A549 (cell line): ENCODE data around the gene MAP3K14.
A peak's percentile ranks its signal among the peaks of the same experiment; 100 is the strongest.

ENCODE experiments used
- BHLHE40 ChIP-seq: IDR thresholded peaks from 2 replicates; pipeline ENCODE4 v1.6.1; 2012; ENCODE audit warnings: low read depth, low read length, inconsistent platforms
- CTCF ChIP-seq: fragments of >200 bp; sonication (Bioruptor Twin); formaldehyde crosslinking; IDR thresholded peaks from 3 replicates; pipeline ENCODE4 v1.5.1; 2016
- FOXS1 ChIP-seq: fragments of 250-450 bp; sonication (Bioruptor Pico); IDR thresholded peaks from 2 replicates; pipeline ENCODE4 v1.5.0; 2020; ENCODE audit warnings: mild to moderate bottlenecking, moderate library complexity
- HOXB5 ChIP-seq: fragments of 250-450 bp; sonication (Bioruptor Pico); IDR thresholded peaks from 2 replicates; pipeline ENCODE4 v1.5.0; 2020; ENCODE audit warnings: mild to moderate bottlenecking, moderate library complexity
- JUN ChIP-seq, 2 experiments: fragments of >200 bp; sonication (Bioruptor Twin); formaldehyde crosslinking; IDR thresholded peaks; 2 replicates in 1 of 2; 3 replicates in 1 of 2; pipeline ENCODE4 v1.6.1; 2016 to 2017
- KDM5A ChIP-seq: fragments of 200-600 bp; sonication (generic); IDR thresholded peaks from 2 replicates; pipeline ENCODE4 v1.6.1; 2016; ENCODE audit warnings: antibody characterized with exemption, mild to moderate bottlenecking
- MAFK ChIP-seq: fragments of 450-650 bp; IDR thresholded peaks from 2 replicates; pipeline ENCODE4 v1.6.1; 2014; ENCODE audit not compliant: partially characterized antibody
- PHF8 ChIP-seq: fragments of 200-600 bp; sonication (generic); IDR thresholded peaks from 2 replicates; pipeline ENCODE4 v1.6.1; 2016; ENCODE audit warnings: low read depth, mild to moderate bottlenecking, antibody characterized with exemption, moderate library complexity, borderline replicate concordance
- RAD21 ChIP-seq, 2 experiments: fragments of >200 bp in 1 of 2; sonication (Bioruptor Twin) in 1 of 2; formaldehyde crosslinking in 1 of 2; IDR thresholded peaks in 1 of 2; conservative IDR thresholded peaks in 1 of 2; 2 replicates in 1 of 2; 3 replicates in 1 of 2; pipeline ENCODE4 v1.6.1; 2012 to 2018; ENCODE audit warnings: inconsistent platforms in 1 of 2
- ZC3H11A ChIP-seq: fragments of 450-650 bp; IDR thresholded peaks from 2 replicates; pipeline ENCODE4 v1.6.1; 2014; ENCODE audit warnings: antibody characterized with exemption, mild to moderate bottlenecking
- TF ChIP-seq, protein P1 (sequence below): fragments of 250-450 bp; sonication (Bioruptor Pico); IDR thresholded peaks from 2 replicates; pipeline ENCODE4 v1.5.0; 2021; ENCODE audit warnings: mild to moderate bottlenecking, moderate library complexity, borderline replicate concordance
- TF ChIP-seq, protein P2 (sequence below): fragments of 450-650 bp; IDR thresholded peaks from 2 replicates; pipeline ENCODE4 v1.6.1; 2014; ENCODE audit warnings: antibody characterized with exemption

DNA sequence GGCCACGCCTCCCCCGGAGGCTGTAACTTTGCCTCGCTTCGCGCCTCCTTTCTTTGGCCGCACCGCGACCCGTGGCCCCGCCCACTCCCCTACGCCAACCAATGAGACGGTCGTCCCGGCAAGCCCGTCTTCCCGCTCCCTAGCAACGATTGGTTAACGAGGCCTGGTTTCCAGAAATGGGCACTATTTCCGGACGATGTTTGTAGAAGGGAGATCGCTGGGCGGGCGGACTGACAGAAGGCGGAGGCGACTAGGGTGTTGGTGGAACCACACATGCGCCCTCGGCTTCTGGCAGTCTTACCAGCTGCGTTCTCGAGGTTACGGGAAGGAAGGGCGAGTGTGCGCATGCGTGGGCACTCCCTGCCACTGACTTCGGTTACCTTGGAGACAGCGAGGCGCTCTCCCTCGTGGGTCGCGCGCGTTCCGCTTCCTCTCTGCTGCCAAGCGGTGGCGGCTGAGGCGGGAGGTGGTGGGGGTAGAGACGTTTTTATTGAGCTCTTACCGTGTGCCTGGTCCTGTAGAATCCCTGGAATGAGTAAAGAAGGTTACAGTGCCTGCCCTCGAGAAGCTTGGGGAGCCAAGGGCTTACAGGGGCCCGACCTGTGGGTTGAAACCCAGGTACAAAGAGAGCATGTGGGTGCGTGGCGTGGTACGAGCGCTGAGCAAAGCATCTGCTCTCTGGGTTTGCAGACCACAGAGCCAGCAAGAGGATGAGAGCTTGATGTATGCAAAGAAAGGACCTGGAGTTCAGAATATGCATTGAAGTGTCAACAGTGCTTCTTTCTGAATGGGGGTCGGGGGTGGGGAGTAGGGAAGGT is 500 bp upstream of the MAP3K14 start:
- TF ChIP-seq ZC3H11A, result no peak
- no peak for TF ChIP-seq CTCF
- TF ChIP-seq KDM5A, result no peak
- TF ChIP-seq RAD21 (conservative IDR thresholded peaks at IDR 0.05 in 1 of 2, IDR thresholded peaks at IDR 0.05 in 1 of 2), result no peak
- TF ChIP-seq MAFK, result no peak
- TF ChIP-seq, protein P1, sequence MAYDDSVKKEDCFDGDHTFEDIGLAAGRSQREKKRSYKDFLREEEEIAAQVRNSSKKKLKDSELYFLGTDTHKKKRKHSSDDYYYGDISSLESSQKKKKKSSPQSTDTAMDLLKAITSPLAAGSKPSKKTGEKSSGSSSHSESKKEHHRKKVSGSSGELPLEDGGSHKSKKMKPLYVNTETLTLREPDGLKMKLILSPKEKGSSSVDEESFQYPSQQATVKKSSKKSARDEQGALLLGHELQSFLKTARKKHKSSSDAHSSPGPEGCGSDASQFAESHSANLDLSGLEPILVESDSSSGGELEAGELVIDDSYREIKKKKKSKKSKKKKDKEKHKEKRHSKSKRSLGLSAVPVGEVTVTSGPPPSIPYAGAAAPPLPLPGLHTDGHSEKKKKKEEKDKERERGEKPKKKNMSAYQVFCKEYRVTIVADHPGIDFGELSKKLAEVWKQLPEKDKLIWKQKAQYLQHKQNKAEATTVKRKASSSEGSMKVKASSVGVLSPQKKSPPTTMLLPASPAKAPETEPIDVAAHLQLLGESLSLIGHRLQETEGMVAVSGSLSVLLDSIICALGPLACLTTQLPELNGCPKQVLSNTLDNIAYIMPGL (CRISPR knock-in tag), result no peak
- TF ChIP-seq, protein P2, sequence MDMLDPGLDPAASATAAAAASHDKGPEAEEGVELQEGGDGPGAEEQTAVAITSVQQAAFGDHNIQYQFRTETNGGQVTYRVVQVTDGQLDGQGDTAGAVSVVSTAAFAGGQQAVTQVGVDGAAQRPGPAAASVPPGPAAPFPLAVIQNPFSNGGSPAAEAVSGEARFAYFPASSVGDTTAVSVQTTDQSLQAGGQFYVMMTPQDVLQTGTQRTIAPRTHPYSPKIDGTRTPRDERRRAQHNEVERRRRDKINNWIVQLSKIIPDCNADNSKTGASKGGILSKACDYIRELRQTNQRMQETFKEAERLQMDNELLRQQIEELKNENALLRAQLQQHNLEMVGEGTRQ, result peak; percentile 35
- no peak for TF ChIP-seq BHLHE40
- 0 out of 2 replicates have a peak, but pooled peaks have one; percentile 67 for TF ChIP-seq HOXB5 (CRISPR knock-in tag)
- no peak for TF ChIP-seq FOXS1
- TF ChIP-seq PHF8, result no peak
- TF ChIP-seq JUN (IDR thresholded peaks at IDR 0.05), result peak in 1 of 2 experiments; percentile 44; a peak in 3 of 5 replicates
